AG04450 (cell line): Measurements from ENCODE around the gene RPUSD1. TPM values are rescaled to one million over a fixed set of nuclear protein-coding genes. Genes with fewer than 3 reads are reported as not detected.

Experiments
- CTCF ChIA-PET: fragments of 300-600, 350-600 bp; formaldehyde crosslinking; extraction: SDS; loops from one replicate; lab custom pipeline; 2022; ENCODE audit warnings: antibody characterized with exemption, inconsistent platforms; lab: Charles Lee
- POLR2A ChIA-PET: fragments of 350-600 bp; formaldehyde crosslinking; extraction: SDS; loops from one replicate; lab custom pipeline; 2021; ENCODE audit warnings: antibody characterized with exemption, inconsistent platforms; lab: Yijun Ruan, JAX
- DNase-seq: peaks from one replicate; pipeline ENCODE4 v3.0.0-alpha.2; 2011; ENCODE audit warnings: low read depth, low spot score
- H3K27ac ChIP-seq: one replicate; pipeline ENCODE4 v1.5.1; 2012; ENCODE audit warnings: low read depth, low read length, control low read depth
- H3K27me3 ChIP-seq: one replicate; pipeline ENCODE4 v1.6.0; 2012; ENCODE audit warnings: low read length; ENCODE audit not compliant: control insufficient read depth, insufficient read depth
- H3K4me3 ChIP-seq: 2 replicates; pipeline ENCODE4 v1.5.1; 2011; ENCODE audit warnings: mild to moderate bottlenecking, low read depth, low read length, control low read depth
- H3K9me3 ChIP-seq: 2 replicates; pipeline ENCODE4 v1.5.1; 2012; ENCODE audit warnings: low read length; ENCODE audit not compliant: control insufficient read depth, insufficient read depth
- CTCF ChIP-seq: IDR thresholded peaks from 2 replicates; pipeline ENCODE4 v1.5.1; 2011; ENCODE audit warnings: low read depth, low read length, control low read depth, inconsistent platforms
- polyA plus RNA-seq: library from polyadenylated mRNA; depleted of rRNA; stranded (reverse); fragments of >200 nt; gene quantifications from 2 replicates; pipeline ENCODE4 v1.2.3, GENCODE V29; 2011; rRNA removed
- small RNA-seq: library from RNA; depleted of rRNA; stranded (forward); fragments of <200 nt; gene quantifications from one replicate; pipeline ENCODE3, GENCODE V24; 2012; ENCODE audit warnings: low read depth; ENCODE audit not compliant: insufficient read length

The RPUSD1 gene
- polyA plus RNA-seq, 1 experiment: 9.2 TPM

DNA sequence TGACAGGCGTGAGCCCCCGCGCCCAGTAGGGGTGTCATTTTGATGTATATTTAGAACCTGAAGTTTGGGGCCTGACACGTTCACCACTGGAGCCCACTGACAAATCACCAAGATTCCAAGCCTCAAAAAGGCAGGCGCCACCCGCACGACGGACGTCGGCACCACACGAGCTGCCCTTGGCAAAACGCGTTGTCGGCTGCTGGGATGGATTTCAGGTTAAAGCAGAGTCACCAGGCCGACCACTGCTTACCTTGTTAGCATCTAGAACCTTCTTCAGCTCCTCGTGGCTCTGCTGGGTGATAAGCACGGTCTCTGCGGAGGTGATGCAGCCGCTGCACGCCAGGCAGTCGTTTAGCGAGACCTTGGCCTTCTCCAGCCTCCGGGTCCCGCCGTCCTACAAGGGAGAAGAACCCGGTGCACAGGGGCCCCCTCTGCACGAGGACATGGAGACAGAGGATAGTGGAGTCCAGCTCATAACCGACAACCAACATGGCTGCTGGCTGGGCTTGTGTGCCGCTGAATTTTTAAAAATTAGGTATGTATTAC lies 51.2 kb downstream of the RPUSD1 start:
- ChIA-PET POLR2A (no interaction called here), CTCF (no interaction called here)
- no peak for DNase-seq
- no peaks in the 10 kb centered on the region for H3K27me3 ChIP-seq
- no peak overlapping the region for H3K27ac ChIP-seq
- no peak overlapping the region for H3K4me3 ChIP-seq
- no peak for TF ChIP-seq CTCF
- H3K9me3 ChIP-seq: no peaks in the 10 kb centered on the region; the same call in 1 of the 2 replicates

- H3K4me3 ChIP-seq: no peak overlapping the region
- ChIA-PET CTCF (no interaction called here), POLR2A (interaction anchor here (0.7 kb wide), 1 partner anchor 608 kb away, joined by 3 read pairs; no protein-coding TSS in a partner anchor)
- no peak for DNase-seq
- H3K27me3 ChIP-seq: no peaks in the 10 kb centered on the region
- H3K27ac ChIP-seq: no peak overlapping the region
- H3K9me3 ChIP-seq: no peaks in the 10 kb centered on the region; the same call in 1 of the 2 replicates
- no peak for TF ChIP-seq CTCF
These were observed 52.2 kb downstream of the RPUSD1 start for GRCh38 chr16:735982-736453.

GRCh38 chr16:734981-735881 lies 53.0 kb downstream of the RPUSD1 start:
- H3K9me3 ChIP-seq: no peaks in the 10 kb centered on the region; the same call in 1 of the 2 replicates
- H3K4me3 ChIP-seq: no peak overlapping the region
- CTCF ChIA-PET: no interaction called here
- H3K27ac ChIP-seq: no peak overlapping the region
- no peak for TF ChIP-seq CTCF
- no peaks in the 10 kb centered on the region for H3K27me3 ChIP-seq
- POLR2A ChIA-PET: no interaction called here
- DNase-seq: no peak

Small RNA genes lying within 50 kb of the gene (small RNA-seq; reads per million reads assigned to genes)
- gene MIR662: not detected

Other genes starting within 250 kb of the RPUSD1 start
- not detected in 2 replicates for gene PRR35, start 228.0 kb downstream of the RPUSD1 start, polyA plus RNA-seq
- gene NHLRC4, start 221.4 kb downstream of the RPUSD1 start, polyA plus RNA-seq: 0.45 and 0.88 TPM in 2 replicates
- gene PIGQ, start 218.4 kb downstream of the RPUSD1 start, polyA plus RNA-seq: 12.1 and 17.6 TPM in 2 replicates
- 4.2 and 6.1 TPM in 2 replicates for gene RAB40C, start 198.3 kb downstream of the RPUSD1 start, polyA plus RNA-seq
- not detected in 2 replicates for gene WFIKKN1, start 157.4 kb downstream of the RPUSD1 start, polyA plus RNA-seq
- gene METTL26, start 152.1 kb downstream of the RPUSD1 start, polyA plus RNA-seq: 58.3 and 69.5 TPM in 2 replicates
- gene MCRIP2, start 146.6 kb downstream of the RPUSD1 start, polyA plus RNA-seq: 6.7 and 10.8 TPM in 2 replicates
- gene WDR90, start 139.0 kb downstream of the RPUSD1 start, polyA plus RNA-seq: 2.1 and 2.5 TPM in 2 replicates
- 38.0 and 53.3 TPM in 2 replicates for gene RHOT2, start 120.2 kb downstream of the RPUSD1 start, polyA plus RNA-seq
- gene RHBDL1, start 112.7 kb downstream of the RPUSD1 start, polyA plus RNA-seq: 1.5 and 1.7 TPM in 2 replicates
- gene STUB1, start 108.0 kb downstream of the RPUSD1 start, polyA plus RNA-seq: 88.8 and 109 TPM in 2 replicates
- gene JMJD8, start 104.0 kb downstream of the RPUSD1 start, polyA plus RNA-seq: 33.1 and 51.4 TPM in 2 replicates
- 2.0 and 3.6 TPM in 2 replicates for gene WDR24, start 98.0 kb downstream of the RPUSD1 start, polyA plus RNA-seq
- gene FBXL16, start 82.6 kb downstream of the RPUSD1 start, polyA plus RNA-seq: 0.11 and 0.22 TPM in 2 replicates
- gene METRN, start 73.3 kb downstream of the RPUSD1 start, polyA plus RNA-seq: 20.0 and 23.9 TPM in 2 replicates
- 5.3 and 6.7 TPM in 2 replicates for gene ANTKMT, start 67.2 kb downstream of the RPUSD1 start, polyA plus RNA-seq
- 1.1 and 1.5 TPM in 2 replicates for gene CCDC78, start 61.9 kb downstream of the RPUSD1 start, polyA plus RNA-seq
- 4.2 and 5.5 TPM in 2 replicates for gene HAGHL, start 61.3 kb downstream of the RPUSD1 start, polyA plus RNA-seq
- gene CIAO3, start 47.4 kb downstream of the RPUSD1 start, polyA plus RNA-seq: 14.4 and 17.6 TPM in 2 replicates
- 0.11 and 0.17 TPM in 2 replicates for gene MSLN, start 27.6 kb downstream of the RPUSD1 start, polyA plus RNA-seq
- gene CHTF18, start 239 bp upstream of the RPUSD1 start, polyA plus RNA-seq: 1.1 and 2.1 TPM in 2 replicates
- not detected in 2 replicates for gene GNG13, start 12.4 kb upstream of the RPUSD1 start, polyA plus RNA-seq
- 11.8 and 15.1 TPM in 2 replicates for gene LMF1, start 182.6 kb upstream of the RPUSD1 start, polyA plus RNA-seq
- 0.04 TPM in 1 of 2 replicates, not detected in the other for gene SOX8, start 193.4 kb upstream of the RPUSD1 start, polyA plus RNA-seq